Measurements from ENCODE around the gene GP1BB.

GRCh38 chr22:19689408-19689807, 33.9 kb upstream of the GP1BB start:
- TF ChIP-seq POLR2A (IDR thresholded peaks at IDR 0.05) (no peak), CTCF (IDR thresholded peaks at IDR 0.05) (no peak)
